ENCODE results near the gene AHCY.
"Not testable (repeated sequence)": the region's sequence is repeated elsewhere in the genome, so short reads cannot be mapped to it uniquely, and the experiment has no call there.

The AHCY gene

GRCh38 chr20:34251619-34252018, 51.5 kb downstream of the AHCY start:
- Histone ChIP-seq H3K9ac (ENCODE audit: low read length) (no peak overlapping the region), H3K27me3 (ENCODE audit: control insufficient read depth, insufficient read depth, low read length) (no peaks in the 10 kb centered on the region), H3K27ac (ENCODE audit: low read depth, low read length) (no peak overlapping the region), H3K9me3 (ENCODE audit: control insufficient read depth, insufficient read depth, low read depth, low read length) (no peaks in the 10 kb centered on the region; the same call in 1 of the 2 replicates), H3K4me3 (ENCODE audit: low read depth, low read length) (no peak overlapping the region), H3K4me1 (ENCODE audit: control insufficient read depth, insufficient read depth, low read length) (no peaks in the 10 kb centered on the region), H3K36me3 (ENCODE audit: control insufficient read depth, insufficient read depth, low read length) (no peaks in the 10 kb centered on the region)

DNA sequence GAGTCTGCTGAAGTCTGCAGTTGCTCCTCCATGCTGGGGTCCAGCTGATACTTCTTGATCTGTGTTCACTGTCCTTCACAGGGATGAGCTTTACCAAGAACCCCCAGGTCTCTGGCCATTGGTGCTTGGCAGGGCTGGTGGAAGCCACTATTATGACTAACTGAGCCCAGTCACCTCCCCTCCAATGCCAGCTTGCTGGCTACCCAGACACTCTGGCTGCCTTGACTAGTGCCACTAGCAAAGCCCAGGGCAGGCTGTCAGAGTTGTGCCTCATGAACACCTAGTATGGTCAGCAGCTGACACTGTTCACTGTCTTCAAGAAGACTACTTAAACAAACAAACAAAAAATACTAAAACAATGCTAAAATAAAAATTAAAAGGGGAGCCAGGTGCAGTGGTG, 53.1 kb downstream of the AHCY start:
- Histone ChIP-seq H3K9ac (ENCODE audit: low read length) (no peak overlapping the region), H3K4me1 (ENCODE audit: control insufficient read depth, insufficient read depth, low read length) (no peaks in the 10 kb centered on the region), H3K27me3 (ENCODE audit: control insufficient read depth, insufficient read depth, low read length) (no peaks in the 10 kb centered on the region), H3K4me3 (ENCODE audit: low read depth, low read length) (no peak overlapping the region), H3K36me3 (ENCODE audit: control insufficient read depth, insufficient read depth, low read length) (no peaks in the 10 kb centered on the region), H3K9me3 (ENCODE audit: control insufficient read depth, insufficient read depth, low read depth, low read length) (no peaks in the 10 kb centered on the region; the same call in 1 of the 2 replicates), H3K27ac (ENCODE audit: low read depth, low read length) (no peak overlapping the region)

- Histone ChIP-seq H3K27ac (ENCODE audit: low read depth, low read length) (no peak overlapping the region), H3K27me3 (ENCODE audit: control insufficient read depth, insufficient read depth, low read length) (no peaks in the 10 kb centered on the region), H3K9ac (ENCODE audit: low read length) (no peak overlapping the region), H3K4me3 (ENCODE audit: low read depth, low read length) (no peak overlapping the region), H3K36me3 (ENCODE audit: control insufficient read depth, insufficient read depth, low read length) (no peaks in the 10 kb centered on the region), H3K9me3 (ENCODE audit: control insufficient read depth, insufficient read depth, low read depth, low read length) (no peaks in the 10 kb centered on the region; the same call in 1 of the 2 replicates), H3K4me1 (ENCODE audit: control insufficient read depth, insufficient read depth, low read length) (no peaks in the 10 kb centered on the region)
Observed at GRCh38 chr20:34249291-34249690, 53.9 kb downstream of the AHCY start.

DNA sequence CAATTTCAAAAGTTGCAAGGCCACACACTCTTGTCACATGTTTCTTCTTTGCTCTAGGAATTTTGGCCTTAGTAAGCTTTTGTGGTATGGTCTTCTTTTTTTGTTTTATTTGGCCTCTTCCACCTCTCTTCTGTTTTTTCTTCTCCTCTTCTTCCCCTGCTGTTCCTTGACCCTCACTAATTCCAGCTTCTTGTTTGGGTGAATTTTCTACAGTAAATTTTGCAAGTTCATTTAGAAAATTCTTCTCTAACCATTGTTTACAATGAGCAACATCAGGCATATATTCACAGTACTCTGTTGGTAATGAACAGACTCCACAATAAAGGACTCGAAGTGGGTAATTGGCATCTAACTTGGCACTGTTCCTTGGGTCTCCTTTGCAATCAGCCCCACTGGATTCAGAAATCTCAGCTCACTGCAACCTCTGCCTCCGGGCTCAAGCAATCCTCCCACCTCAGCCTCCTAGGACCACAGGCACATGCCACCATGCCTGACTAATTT, 57.0 kb downstream of the AHCY start:
- Histone ChIP-seq H3K9me3 (ENCODE audit: control insufficient read depth, insufficient read depth, low read depth, low read length) (no peaks in the 10 kb centered on the region), H3K4me1 (ENCODE audit: control insufficient read depth, insufficient read depth, low read length) (no peaks in the 10 kb centered on the region), H3K27me3 (ENCODE audit: control insufficient read depth, insufficient read depth, low read length) (no peaks in the 10 kb centered on the region), H3K27ac (ENCODE audit: low read depth, low read length) (no peak overlapping the region), H3K4me3 (ENCODE audit: low read depth, low read length) (no peak overlapping the region), H3K9ac (ENCODE audit: low read length) (no peak overlapping the region), H3K36me3 (ENCODE audit: control insufficient read depth, insufficient read depth, low read length) (no peaks in the 10 kb centered on the region)

- Histone ChIP-seq H3K4me1 (ENCODE audit: control insufficient read depth, insufficient read depth, low read length) (no peaks in the 10 kb centered on the region), H3K27me3 (ENCODE audit: control insufficient read depth, insufficient read depth, low read length) (no peaks in the 10 kb centered on the region), H3K9me3 (ENCODE audit: control insufficient read depth, insufficient read depth, low read depth, low read length) (no peaks in the 10 kb centered on the region), H3K9ac (ENCODE audit: low read length) (no peak overlapping the region), H3K4me3 (ENCODE audit: low read depth, low read length) (no peak overlapping the region), H3K36me3 (ENCODE audit: control insufficient read depth, insufficient read depth, low read length) (no peaks in the 10 kb centered on the region), H3K27ac (ENCODE audit: low read depth, low read length) (no peak overlapping the region)
Observed at GRCh38 chr20:34243377-34243776, 59.8 kb downstream of the AHCY start.

GRCh38 chr20:34242879-34243278, 60.3 kb downstream of the AHCY start:
- Histone ChIP-seq H3K9ac (ENCODE audit: low read length) (no peak overlapping the region), H3K4me3 (ENCODE audit: low read depth, low read length) (no peak overlapping the region), H3K27me3 (ENCODE audit: control insufficient read depth, insufficient read depth, low read length) (no peaks in the 10 kb centered on the region), H3K36me3 (ENCODE audit: control insufficient read depth, insufficient read depth, low read length) (no peaks in the 10 kb centered on the region), H3K4me1 (ENCODE audit: control insufficient read depth, insufficient read depth, low read length) (no peaks in the 10 kb centered on the region), H3K9me3 (ENCODE audit: control insufficient read depth, insufficient read depth, low read depth, low read length) (peaks cover 4% of the 10 kb centered on the region; the same call in 1 of the 2 replicates), H3K27ac (ENCODE audit: low read depth, low read length) (no peak overlapping the region)

- H3K9ac ChIP-seq (ENCODE audit: low read length); H3K4me1 ChIP-seq (ENCODE audit: control insufficient read depth, insufficient read depth, low read length); H3K27ac ChIP-seq (ENCODE audit: low read depth, low read length); H3K36me3 ChIP-seq (ENCODE audit: control insufficient read depth, insufficient read depth, low read length); H3K9me3 ChIP-seq (ENCODE audit: control insufficient read depth, insufficient read depth, low read depth, low read length); H3K27me3 ChIP-seq (ENCODE audit: control insufficient read depth, insufficient read depth, low read length); H3K4me3 ChIP-seq (ENCODE audit: low read depth, low read length): not testable (repeated sequence)
Observed at GRCh38 chr20:34242015-34242414, 61.1 kb downstream of the AHCY start.

DNA sequence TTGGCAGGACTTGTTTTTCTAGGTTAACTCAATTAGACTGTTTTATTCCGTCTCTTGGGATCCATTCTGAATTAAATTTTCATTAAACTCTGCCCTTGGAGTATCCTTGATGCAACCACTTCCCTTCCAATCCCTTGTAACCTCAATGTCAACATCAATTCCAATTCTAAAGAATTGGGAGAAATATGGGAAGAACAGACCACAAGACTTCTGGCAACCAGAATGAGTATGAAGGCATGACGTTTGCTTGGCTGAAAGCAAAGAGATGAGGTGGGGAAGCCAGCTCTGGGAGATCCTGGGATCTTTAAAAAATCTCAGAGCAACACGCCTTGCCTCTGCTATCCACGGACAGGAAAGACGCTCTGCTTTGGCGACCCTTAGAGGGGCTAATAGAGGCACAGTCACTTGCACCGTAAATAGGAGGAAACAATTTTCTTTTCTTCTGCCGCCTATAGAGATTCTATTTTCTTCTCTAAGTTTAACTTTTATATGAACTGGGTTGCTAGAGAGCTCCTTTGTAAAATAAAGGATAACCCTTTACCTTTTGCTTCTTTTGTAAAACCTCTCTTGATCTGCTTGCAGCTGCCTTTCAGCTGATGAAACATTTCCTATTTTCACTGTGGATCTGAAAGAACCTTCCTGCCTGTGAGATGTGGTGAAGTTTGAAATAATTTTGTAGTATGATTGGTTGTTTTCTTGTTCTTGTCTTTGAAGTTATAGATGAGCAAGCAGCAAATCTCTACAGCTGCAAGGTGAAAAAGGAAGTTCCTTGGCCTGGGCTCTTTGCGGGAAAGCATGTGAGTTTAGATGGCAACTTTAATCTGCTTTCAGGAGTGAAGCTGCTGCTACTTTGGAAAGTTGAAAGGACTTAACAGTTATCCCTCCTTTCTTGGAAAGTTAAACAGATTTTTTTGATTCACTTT, 62.2 kb downstream of the AHCY start, which contains the start of gene ASIP:
TSS of gene ASIP (plus strand) at position 731 of the 923 bp plus-strand sequence. CDS start 18,952 bp downstream, outside the sequence.
- H3K27me3 ChIP-seq (ENCODE audit: control insufficient read depth, insufficient read depth, low read length) = no peaks in the 10 kb centered on the region
- H3K9me3 ChIP-seq (ENCODE audit: control insufficient read depth, insufficient read depth, low read depth, low read length) = peaks cover 4% of the 10 kb centered on the region; the same call in 1 of the 2 replicates
- no peak within 1 kb of the TSS for H3K27ac ChIP-seq (ENCODE audit: low read depth, low read length)
- H3K4me1 ChIP-seq (ENCODE audit: control insufficient read depth, insufficient read depth, low read length) = no peaks in the 10 kb centered on the region
- H3K36me3 ChIP-seq (ENCODE audit: control insufficient read depth, insufficient read depth, low read length) = no peaks in the 10 kb centered on the region
- H3K9ac ChIP-seq (ENCODE audit: low read length) = no peak within 1 kb of the TSS
- no peak within 1 kb of the TSS for H3K4me3 ChIP-seq (ENCODE audit: low read depth, low read length)

DNA sequence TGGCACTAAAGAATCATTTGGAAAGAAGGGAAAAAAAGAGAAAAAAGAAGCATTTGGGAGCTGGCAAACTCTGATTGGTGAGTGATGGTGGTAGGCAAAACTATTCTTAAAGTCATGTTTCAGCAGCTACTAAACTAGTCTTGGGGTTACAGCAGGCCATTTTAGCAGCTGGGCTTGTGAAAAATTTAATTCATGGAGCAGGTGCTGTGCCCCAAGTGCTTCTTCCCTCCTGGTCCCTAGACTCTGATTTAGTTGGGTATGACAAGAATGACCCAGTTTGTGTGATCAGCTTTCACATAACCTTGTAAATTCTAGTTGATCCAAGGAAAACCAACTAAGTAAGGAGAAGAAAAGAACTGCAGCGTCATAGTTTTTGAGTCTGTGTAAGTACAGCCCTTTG, 63.0 kb downstream of the AHCY start:
- Histone ChIP-seq H3K4me3 (ENCODE audit: low read depth, low read length) (no peak overlapping the region), H3K27me3 (ENCODE audit: control insufficient read depth, insufficient read depth, low read length) (no peaks in the 10 kb centered on the region), H3K9ac (ENCODE audit: low read length) (no peak overlapping the region), H3K4me1 (ENCODE audit: control insufficient read depth, insufficient read depth, low read length) (no peaks in the 10 kb centered on the region), H3K27ac (ENCODE audit: low read depth, low read length) (no peak overlapping the region), H3K9me3 (ENCODE audit: control insufficient read depth, insufficient read depth, low read depth, low read length) (peaks cover 4% of the 10 kb centered on the region; the same call in 1 of the 2 replicates), H3K36me3 (ENCODE audit: control insufficient read depth, insufficient read depth, low read length) (no peaks in the 10 kb centered on the region)

DNA sequence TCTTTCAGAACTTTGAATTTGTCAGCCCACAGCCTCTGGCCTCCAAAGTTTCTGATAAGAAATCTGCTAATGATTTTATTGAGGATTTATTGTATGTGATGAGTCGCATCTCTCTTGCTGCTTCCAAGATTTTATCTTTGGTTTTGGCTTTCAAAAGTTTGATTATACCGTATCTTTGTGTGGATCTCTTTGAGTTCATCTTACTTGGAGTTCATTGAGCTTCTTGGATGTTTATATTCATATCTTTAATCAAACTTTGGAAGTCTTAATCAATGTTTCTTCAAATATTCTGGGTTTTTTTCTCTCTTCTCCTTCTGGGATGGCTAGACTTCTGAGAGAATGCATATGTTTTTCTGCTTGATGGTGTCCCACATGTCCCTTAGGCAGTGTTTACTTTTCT, 65.2 kb downstream of the AHCY start:
- no peaks in the 10 kb centered on the region for H3K36me3 ChIP-seq (ENCODE audit: control insufficient read depth, insufficient read depth, low read length)
- H3K9ac ChIP-seq (ENCODE audit: low read length) = no peak overlapping the region
- H3K4me3 ChIP-seq (ENCODE audit: low read depth, low read length) = no peak overlapping the region
- H3K27me3 ChIP-seq (ENCODE audit: control insufficient read depth, insufficient read depth, low read length) = no peaks in the 10 kb centered on the region
- H3K4me1 ChIP-seq (ENCODE audit: control insufficient read depth, insufficient read depth, low read length) = no peaks in the 10 kb centered on the region
- H3K27ac ChIP-seq (ENCODE audit: low read depth, low read length) = no peak overlapping the region
- H3K9me3 ChIP-seq (ENCODE audit: control insufficient read depth, insufficient read depth, low read depth, low read length) = peaks cover 4% of the 10 kb centered on the region

DNA sequence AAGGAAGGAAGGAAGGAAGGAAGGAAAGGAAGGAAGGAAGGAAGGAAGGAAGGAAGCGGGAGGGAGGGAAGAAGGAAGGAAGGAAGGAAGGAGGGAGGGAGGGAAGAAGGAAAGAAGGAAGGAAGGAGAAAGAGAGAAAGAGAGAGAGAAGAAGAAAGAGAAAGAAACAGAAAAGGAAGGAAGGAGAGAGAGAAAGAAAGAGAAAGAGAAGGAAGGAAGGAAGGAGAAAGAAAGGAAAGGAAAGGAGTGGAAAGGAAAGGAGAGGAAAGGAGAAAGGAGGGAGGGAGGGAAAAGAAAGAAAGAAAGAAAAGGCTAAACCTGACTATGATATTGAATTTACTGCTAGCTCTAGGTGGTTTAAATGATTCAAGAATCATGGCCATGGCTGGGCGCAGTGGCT, 67.3 kb downstream of the AHCY start:
- no peak overlapping the region for H3K9ac ChIP-seq (ENCODE audit: low read length)
- no peaks in the 10 kb centered on the region for H3K36me3 ChIP-seq (ENCODE audit: control insufficient read depth, insufficient read depth, low read length)
- H3K9me3 ChIP-seq (ENCODE audit: control insufficient read depth, insufficient read depth, low read depth, low read length) = peaks cover 16% of the 10 kb centered on the region
- no peak overlapping the region for H3K4me3 ChIP-seq (ENCODE audit: low read depth, low read length)
- no peak overlapping the region for H3K27ac ChIP-seq (ENCODE audit: low read depth, low read length)
- no peaks in the 10 kb centered on the region for H3K4me1 ChIP-seq (ENCODE audit: control insufficient read depth, insufficient read depth, low read length)
- no peaks in the 10 kb centered on the region for H3K27me3 ChIP-seq (ENCODE audit: control insufficient read depth, insufficient read depth, low read length)

Data from HUES6 (cell line).